Islet of Langerhans (tissue), 1 donor: ENCODE data around the gene ATG16L2.
"Not testable (repeated sequence)": the region's sequence is repeated elsewhere in the genome, so short reads cannot be mapped to it uniquely, and the experiment has no call there.

Experiments used
- FAIRE-seq: peaks from one replicate; lab custom pipeline; 2011; peaks lifted over from hg19 to GRCh38; lab: Jason Lieb, UNC

Gene ATG16L2

DNA sequence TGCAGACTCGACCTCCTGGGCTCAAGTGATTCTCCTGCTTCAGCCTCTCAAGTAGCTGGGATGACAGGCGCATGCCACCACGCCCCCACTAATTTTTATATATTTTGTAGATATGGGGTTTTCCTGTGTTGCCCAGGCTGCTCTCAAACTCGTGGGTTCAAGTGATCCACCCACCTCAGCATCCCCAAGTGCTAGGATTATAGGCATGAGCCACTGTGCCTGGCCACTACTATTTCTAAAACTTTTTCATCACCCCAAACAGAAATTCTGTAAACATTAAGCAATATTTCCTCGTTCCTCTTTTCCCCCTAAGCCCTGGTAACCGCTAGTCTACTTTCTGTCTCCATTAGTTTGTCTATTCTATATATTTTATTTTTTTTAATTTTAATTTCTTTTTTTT, 9.0 kb upstream of the ATG16L2 start:
- FAIRE-seq, result no peak

DNA sequence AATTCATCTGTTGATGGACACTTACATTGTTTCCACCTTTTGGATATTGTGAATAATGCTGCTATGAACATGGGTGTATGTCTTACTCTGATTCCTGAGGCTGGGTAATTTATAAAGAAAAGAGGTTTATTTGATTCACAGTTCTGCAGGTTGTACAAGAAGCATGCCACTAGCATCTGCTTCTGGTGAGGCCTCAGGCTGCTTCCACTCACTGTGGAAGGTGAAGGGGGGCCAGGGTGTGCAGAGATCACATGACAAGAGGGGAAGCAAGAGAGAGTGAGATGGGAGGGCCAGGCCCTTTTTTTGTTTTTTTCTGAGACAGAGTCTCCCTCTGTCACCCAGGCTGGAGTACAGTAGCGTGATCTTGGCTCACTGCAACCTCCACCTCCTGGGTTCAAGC, 7.8 kb upstream of the ATG16L2 start:
- not testable (repeated sequence) for FAIRE-seq

DNA sequence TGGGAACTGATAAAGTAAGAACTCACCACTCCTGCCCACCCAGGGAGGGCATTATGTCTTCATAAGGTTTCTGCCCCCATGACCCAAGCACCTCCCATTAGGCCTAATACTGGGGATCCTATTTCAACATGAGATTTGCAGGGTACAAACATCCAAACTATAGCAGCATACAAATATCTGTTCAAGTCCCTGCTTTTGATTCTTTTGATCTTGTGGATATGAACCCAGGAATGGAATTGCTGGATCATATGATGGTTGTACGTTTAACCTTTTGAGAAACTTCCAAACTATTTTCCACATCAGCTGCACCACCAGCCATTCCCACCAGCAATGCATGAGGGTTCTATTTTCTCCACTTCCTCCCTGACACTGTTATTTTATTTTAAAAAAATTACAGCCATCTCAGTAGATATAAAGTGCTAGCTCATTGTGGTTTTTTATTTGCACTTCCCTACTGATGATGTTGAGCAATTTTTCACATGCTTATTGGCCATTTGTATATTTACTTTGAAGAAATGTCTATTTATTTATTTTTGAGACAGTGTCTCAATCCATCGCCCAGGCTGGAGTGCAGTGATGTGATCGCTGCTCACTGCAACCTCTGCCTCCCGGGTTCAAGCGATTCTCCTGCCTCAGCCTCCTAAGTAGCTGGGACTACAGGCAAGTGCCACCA, 7.1 kb upstream of the ATG16L2 start:
- peak; percentile 5 for FAIRE-seq

DNA sequence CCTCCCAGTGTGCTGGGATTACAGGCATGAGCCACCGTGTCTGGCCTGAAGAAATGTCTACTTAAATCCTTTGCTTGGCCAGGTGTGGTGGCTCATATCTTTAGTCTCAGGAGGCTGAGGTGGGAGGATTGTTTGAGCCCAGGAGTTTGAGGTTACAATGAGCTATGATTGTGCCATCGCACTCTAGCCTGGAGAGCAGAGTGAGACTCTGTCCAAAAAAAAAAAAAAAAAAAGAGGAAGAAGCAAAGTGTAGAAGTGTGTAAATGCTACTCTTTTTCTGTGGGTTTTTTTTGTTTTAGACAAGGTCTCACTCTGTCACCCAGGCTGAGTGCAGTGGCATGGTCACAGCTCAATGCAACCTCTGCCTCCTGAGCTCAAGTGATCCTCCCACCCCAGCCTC, 6.4 kb upstream of the ATG16L2 start:
- FAIRE-seq, result no peak

DNA sequence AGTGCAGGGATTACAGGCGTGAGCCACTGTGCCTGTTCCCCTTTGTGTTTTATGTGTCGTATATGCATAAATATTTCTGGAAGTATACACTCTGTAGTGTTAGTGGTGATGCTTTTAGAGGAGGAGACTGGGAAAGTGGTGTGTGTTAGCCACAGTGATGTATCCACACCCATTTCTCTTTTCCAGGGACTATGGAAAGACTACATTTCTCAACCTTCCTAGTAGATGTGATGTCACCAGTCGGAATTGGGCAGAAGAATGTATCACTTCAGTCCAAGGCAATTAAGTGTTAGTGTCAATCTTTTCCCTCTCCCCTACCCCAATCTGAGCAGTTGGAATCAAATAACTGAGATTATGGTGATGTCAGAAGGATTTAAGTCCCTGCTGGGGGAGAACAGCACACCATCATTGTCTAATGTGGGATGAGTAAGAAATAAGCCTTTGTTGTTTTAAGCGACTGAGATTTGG, 5.8 kb upstream of the ATG16L2 start:
- FAIRE-seq, result no peak

DNA sequence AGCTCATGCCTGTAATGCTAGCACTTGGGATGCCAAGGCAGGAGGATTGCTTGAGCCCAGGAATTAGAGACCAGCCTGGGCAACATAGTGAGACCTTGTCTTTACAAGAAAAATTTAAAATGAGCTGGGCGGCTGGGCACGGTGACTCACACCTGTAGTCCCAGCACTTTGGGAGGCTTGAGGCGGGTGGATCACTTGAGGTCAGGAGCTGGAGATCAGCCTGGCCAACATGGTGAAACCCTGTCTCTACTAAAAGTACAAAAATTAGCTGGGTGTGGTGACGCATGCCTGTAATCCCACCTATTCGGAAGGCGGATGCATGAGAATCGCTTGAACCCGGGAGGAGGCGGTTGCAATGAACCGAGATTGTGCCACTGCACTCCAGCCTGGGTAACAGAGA, 2.5 kb upstream of the ATG16L2 start:
- not testable (repeated sequence) for FAIRE-seq

DNA sequence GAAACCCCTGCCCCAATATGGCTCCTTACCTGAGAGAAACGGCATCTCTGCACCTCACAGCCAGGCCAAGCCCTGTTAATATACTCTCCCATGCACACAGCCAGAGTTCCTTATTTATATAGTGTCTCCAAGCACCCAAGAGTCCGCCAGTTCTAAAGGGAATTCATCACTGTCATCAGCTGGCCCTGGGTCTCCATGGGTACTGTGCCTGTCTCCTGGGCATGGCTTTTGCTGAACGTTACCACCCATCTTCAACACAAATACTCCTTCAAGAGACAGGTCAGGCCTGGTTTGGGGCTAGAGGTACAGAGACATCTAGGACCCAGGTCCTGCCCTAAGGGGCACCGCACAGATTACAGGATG, 1.6 kb upstream of the ATG16L2 start:
- FAIRE-seq, result no peak

DNA sequence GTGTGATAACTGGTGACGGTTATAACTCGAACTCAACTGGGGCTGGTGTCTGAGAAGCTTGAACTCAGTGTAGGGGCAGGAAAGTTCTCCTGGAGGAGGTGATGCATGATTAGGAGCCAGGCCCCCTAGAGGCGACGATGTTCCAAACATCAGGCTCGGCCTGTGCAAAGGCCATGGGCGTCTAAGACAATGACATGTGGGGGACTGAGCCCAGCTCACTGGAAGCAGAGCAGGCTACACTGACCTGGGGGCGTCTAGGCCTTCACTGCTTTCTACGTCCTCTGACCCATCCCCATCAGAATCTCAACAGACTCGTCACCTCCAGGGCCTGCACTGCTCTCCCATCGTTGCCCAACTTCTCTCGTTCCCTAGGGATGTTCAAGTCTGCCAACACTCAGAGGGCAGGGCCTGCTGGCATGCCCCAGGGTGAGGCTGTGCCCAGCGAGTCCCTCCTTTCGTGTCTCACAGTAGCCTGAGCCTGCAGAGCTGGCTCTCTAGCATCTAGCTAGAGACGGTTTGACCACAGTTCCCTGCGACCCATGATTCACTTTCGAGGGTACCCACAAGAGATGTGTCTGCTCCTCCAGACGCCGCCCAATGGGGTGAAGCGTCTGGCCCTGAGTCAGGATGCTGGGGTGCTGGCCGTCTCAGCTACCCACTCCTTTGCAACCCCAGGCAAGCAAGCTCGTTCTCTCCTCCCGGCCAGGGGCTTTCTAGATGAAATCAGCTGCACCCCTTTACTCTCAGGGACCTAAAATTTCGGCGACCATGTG, 1.1 kb upstream of the ATG16L2 start:
- FAIRE-seq, result no peak

DNA sequence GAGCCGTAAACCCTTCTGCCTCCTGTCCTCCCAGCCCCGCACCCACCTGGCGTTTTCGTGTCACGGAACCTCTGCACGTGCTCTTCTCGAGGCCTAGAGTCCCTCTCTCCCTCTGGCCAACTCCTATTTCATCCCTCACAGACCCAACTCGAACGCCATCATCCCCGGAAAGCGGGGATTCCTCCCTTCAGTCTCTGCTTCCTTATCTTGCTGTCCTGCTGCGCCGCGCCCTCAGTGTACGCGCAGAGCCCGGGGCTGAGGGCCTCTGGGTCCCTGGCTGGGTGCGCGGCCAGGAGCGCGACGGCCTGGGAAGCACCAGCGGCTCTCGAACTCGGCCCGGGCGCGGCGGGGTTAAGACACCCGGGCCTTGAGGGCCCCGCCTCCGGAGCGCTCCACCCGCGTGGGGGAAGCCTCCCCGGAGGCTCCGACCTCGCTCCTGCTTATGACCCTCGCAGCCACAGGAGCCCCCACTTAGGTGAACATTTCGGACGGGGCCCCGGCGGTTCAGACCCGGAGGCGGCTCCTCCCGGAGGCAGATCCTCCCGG, 398 bp upstream of the ATG16L2 start:
- no peak for FAIRE-seq

DNA sequence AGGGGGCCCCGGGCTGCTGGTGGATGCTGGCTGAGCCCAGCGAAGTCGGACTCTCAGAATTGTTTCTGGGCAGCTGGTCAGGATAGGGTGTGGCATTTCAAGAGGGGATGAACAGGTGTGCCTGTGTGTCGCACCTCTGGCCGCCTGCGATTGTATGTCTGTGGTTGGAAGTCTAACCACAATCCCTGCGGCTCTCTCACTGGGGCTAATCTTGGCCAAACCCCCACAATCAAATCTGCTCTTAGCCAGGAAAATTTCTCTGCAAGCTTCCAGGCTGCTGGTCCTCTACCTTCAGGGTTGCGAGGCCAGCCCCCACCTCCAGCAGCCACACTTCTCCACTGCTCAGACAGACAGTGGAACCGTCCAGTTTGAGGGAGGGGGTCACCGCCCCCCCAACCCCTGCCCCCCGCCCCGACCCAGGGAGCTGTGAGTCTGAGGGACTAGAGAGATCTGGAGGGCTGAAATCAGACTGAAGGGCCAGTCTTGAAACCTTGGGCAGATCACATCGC, 953 bp downstream of the ATG16L2 start:
- FAIRE-seq, result no peak

DNA sequence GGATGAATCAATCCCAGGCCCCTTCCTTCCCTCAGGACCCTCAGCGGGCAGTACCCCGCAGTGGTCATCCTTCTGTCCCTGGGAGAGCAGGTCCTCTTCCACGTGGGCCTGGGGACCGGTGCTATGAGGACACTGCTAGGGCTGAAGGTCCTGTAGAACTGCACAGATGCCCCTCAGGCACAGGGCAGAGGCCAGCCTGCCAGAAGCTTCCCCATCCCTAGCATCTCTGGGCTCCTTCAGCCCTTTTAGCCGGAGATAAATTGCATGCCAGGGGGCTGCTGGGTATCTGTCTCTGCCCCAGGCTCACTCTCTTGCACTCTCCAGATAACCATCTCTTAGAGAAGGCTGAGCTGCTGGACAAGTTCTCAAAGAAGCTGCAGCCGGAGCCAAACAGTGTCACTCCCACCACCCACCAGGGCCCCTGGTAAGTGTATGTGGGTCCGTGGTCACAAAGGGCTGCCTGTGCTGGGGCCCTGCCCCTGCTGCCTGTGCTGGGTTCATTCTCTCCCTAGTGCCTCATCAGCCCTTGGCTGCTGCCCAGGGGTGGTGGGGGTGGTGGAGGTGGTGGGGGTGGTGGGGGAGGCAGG, 2.3 kb downstream of the ATG16L2 start:
- FAIRE-seq, result no peak

DNA sequence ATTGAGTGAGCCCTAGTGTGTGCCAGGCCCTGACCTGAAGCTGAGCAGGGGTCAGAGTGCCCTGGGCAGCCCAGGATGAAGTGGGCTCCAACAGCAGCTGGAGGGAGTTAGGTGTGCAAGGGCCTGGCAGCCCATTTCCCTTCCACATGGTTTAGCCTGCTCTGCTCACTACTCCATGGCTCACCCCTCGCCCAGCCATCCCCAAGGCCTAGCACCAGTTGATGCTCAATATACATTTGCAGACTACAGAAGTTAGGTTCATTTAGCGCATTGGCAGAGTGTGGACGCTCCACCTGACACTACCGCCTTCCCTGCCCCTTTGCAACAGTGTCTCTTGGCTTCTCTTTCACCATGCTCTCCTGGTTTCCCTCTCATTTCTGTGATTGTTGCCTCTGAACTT, 3.8 kb downstream of the ATG16L2 start:
- FAIRE-seq, result no peak

DNA sequence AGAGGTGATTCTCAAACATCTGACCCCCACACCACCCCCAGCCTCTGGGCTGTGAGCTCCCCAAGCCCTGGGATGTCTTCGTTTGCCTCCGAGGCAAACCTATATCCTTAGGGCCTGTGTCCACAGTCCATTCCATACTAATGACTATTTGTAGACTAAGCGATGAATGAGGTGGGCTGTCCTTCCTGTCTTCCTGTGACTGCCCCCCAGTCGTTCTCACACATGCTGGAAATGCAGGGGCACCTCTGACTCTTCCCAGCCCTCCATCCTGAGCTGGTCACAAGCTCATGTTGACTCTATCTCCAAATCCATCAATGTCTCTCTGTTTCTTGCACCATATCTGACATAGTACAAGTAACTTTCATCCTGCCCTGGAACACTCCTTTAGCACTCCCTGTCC, 4.8 kb downstream of the ATG16L2 start:
- no peak for FAIRE-seq

DNA sequence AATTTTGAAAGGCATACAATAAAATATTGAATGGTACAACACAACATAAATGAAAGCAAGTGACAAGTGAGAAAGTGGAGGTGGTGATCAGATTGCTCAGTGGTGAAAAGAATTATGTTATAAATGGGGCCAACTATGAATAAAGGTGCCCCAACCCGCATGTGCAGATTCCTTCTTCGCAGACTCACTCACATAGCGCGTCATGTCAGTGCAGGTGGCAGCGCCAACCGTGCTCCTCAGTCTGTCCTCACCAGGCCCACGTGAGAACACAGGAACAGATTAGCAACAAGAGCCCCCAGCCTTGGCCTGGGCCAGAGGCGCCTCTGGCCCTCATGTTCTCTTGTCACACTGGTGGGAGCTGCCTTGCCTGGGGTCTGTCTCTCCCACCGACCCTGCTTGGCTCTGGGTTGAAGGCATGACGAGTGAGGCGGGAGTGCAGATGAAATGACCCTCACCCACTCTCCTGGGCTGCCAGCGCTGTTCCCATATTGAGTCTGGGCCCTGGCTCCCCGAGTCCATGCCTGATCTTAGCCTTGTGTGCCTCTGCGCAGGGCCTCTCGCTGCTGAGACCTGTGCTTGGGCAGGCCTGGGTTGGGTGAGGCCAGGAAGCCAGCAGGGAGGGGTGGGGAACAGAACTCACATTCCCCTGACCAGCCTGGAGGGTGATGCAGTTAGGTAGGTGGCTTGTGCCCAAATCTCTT, 6.4 kb downstream of the ATG16L2 start:
- no peak for FAIRE-seq

DNA sequence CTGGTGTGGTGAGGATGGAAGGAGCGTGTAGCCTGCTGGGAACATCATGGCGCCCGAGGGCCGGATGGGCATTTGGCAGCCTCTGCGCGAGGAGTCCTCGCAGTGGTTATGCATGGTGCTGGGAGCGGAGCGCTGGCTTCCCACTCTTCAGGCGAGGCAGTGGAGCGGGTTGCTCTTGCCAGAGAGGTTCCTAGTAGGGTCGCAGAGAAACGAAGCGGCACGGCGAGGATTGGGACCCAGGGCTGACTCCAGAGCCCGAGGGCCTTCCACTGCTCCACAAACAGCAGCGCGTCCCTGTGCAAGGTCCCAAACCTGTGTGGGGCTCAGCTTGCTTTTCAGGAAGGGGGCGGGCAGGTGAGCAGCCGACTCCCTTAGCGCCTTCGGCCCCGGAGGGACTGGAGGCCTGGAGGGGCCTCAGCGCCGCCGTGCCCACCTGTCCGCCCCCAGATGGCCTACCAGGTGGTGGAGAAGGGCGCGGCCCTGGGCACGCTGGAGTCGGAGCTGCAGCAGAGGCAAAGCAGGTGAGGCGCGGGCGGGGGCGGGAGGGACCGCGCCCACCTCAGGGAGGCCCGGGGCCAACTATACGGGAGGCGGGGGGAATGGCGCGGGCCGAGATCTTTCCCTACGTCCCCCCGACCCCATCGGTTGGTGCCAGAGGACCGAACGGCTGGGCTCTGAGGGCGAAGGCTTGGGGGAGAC, 7.2 kb downstream of the ATG16L2 start:
- FAIRE-seq, result no peak

DNA sequence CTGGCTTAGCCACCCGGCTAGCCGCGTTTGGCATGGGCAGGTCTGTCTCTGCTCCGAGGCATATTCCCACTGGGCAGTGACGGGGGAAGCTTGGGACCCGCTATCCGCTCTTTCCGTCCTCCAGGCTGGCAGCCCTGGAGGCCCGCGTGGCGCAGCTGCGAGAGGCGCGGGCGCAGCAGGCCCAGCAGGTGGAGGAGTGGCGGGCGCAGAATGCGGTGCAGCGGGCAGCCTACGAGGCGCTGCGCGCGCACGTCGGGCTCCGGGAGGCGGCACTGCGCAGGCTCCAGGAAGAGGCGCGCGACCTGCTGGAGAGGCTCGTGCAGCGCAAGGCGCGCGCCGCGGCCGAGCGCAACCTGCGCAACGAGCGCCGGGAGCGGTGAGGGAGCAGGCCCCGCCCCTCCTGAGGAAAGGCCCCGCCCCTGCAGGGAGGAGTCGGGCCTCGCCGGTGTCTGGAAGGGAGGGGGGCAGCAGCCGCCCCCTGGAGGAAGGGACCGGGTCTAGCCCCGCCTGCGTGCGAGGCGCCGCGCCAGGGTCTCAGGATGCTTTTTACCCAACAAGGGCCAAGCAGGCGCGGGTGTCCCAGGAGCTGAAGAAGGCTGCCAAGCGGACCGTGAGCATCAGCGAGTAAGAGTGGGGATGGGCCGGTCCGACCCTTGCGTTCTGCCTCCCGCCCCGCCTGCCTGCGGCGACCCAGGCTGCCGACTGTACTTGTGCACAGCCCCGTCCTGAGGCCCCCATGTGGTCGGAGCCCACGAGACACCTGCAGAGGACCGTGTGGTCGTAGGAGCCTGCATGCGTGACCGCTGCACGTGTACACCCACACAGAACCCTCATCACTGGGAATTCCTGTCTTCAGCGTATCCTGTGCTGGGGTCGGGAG, 7.9 kb downstream of the ATG16L2 start:
- FAIRE-seq, result no peak

DNA sequence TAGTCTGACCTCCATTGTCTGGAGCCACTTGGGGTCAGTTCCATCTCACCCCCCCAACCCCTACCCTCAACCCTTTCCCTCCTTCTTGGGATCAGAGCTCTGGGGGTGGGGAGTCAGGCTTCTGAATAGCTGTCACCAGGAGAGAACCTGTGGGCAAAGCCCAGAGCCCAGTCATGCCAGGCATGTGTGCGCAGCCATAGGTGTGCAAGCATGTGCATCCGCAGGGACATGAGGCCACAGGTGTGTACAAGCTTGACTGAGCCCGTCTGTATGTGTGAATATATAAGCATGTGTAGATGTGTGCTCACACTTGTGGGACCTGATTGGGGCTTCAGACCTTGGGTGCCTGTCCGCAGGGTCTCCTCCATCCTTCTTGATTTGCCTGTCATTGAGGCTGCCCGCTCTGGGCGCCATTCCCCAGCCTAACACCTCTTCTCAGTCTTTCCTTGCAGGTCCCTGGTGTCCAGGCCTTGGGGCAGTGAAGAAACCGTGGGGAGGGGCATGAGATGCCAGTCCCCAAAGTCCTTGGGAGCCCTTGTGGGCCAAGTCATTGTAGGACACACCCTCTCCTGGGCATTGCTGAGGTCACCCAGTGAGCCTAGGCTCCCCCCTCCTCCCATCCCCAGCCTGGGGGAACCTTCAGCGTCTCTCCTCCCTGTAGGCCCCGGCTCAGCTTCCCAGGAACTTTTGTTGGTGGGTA, 9.0 kb downstream of the ATG16L2 start:
- FAIRE-seq, result no peak

DNA sequence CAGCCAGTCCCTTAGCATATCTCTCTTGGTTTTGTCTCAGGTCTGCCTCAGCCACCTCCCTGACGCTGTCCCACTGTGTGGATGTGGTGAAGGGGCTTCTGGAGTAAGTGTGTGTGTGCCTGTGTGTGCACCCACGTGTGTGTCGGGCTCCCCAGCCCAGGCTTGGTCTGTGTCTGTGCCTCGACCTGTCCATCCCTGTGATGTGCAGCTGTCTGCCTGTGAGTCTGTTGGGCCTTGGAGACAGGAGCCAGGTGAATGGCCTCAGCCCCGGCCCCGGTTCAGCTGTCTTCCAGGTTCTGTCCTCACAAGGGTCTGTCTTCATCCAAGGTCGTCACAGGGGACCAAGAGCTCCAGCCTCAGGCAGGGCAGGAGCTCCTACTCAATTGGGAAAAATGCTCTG, 9.8 kb downstream of the ATG16L2 start:
- no peak for FAIRE-seq

DNA sequence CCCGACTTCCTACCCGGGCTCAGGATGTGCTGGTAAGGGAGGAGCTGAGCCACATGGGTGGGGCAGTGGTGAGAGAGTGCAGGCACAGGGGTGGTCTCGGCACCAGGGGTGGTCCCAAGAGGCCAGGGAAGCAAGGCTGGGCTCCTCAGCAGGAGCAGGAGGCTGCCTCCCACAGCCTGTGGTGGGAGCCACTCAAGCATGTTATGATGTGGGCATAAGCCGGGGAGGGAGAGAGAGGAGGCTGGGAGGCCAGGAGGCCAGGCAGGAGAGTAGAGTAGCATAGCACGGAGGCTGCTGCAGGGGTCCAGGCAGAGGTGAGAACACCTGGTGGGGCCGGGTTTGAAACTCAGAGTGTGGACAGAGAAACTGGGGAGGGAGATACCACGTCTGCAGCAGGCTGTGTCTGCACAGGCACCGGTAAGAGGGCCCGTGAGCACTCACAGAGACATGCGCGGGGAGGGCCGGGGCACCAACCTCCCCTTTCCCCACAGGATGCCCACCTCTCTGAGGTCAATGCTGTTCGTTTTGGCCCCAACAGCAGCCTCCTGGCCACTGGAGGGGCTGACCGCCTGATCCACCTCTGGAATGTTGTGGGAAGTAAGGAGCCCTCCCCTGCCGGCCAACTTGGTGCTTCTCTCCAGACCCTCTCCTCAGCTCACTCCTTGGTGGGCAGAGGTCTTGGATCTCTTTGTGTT, 10.7 kb downstream of the ATG16L2 start:
- no peak for FAIRE-seq

DNA sequence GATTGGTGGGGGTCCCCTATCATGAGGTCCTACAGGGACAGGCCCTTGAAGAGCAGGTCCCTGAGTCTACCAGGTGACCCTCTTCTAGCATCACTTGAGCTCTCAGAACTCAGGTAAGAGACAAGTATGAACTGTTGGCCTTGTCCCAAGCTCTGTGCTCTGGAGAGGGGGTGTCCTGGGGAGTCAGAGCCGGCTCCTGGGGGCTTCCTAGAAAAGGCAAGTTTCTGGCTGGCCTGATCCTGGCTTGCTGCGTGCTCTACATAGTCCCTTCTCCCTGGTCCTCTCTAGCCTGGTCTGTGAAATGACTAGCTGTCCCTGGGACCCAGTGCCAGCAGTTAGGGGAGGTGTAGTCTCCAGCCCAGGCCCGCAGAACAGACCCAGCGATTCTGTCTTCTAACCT, 11.4 kb downstream of the ATG16L2 start:
- FAIRE-seq, result no peak
